Smooth muscle cell (in vitro differentiated cells): Measurements from ENCODE around the gene SLC5A3. TPM values are rescaled to one million over a fixed set of nuclear protein-coding genes. Genes with fewer than 3 reads are reported as not detected.

Experiments used
- DNase-seq: peaks from one replicate; lab custom pipeline; 2025; ENCODE audit not compliant: unreplicated experiment; lab: John Stamatoyannopoulos, UW
- H2AFZ ChIP-seq: fragments of 200-600 bp; sonication (generic); 2 replicates; pipeline ENCODE4 v1.6.0; 2016; ENCODE audit warnings: antibody characterized with exemption, low read depth, mild to moderate bottlenecking
- H3F3A ChIP-seq: fragments of 200-600 bp; sonication (generic); 2 replicates; pipeline ENCODE4 v1.6.0; 2017; ENCODE audit warnings: antibody characterized with exemption, low read depth
- H3K27ac ChIP-seq: fragments of 200-600 bp; sonication (generic); 2 replicates; pipeline ENCODE4 v1.5.1; 2016; ENCODE audit warnings: low read depth, mild to moderate bottlenecking
- H3K27me3 ChIP-seq: fragments of 200-600 bp; sonication (generic); 2 replicates; pipeline ENCODE4 v1.6.1; 2016; ENCODE audit warnings: low read depth, mild to moderate bottlenecking
- H3K36me3 ChIP-seq: fragments of 200-600 bp; sonication (generic); 2 replicates; pipeline ENCODE4 v1.5.1; 2016; ENCODE audit warnings: low read depth
- H3K4me1 ChIP-seq: fragments of 200-600 bp; sonication (generic); 2 replicates; pipeline ENCODE4 v1.5.1; 2016; ENCODE audit warnings: low read depth
- H3K4me2 ChIP-seq: fragments of 200-600 bp; sonication (generic); 2 replicates; pipeline ENCODE4 v1.6.0; 2016; ENCODE audit warnings: mild to moderate bottlenecking
- H3K4me3 ChIP-seq: fragments of 200-600 bp; sonication (generic); 2 replicates; pipeline ENCODE4 v1.5.1; 2016; ENCODE audit warnings: mild to moderate bottlenecking
- H3K79me2 ChIP-seq: fragments of 200-600 bp; sonication (generic); 2 replicates; pipeline ENCODE4 v1.6.0; 2016; ENCODE audit warnings: low read depth, mild to moderate bottlenecking
- H3K9ac ChIP-seq: fragments of 200-600 bp; sonication (generic); 2 replicates; pipeline ENCODE4 v1.6.0; 2016; ENCODE audit warnings: low read depth
- H3K9me3 ChIP-seq: fragments of 200-600 bp; sonication (generic); replicated peaks from 2 replicates; pipeline ENCODE4 v1.5.1; 2016; ENCODE audit warnings: low read depth
- H4K20me1 ChIP-seq: fragments of 200-600 bp; sonication (generic); 2 replicates; pipeline ENCODE4 v1.6.0; 2016; ENCODE audit warnings: low read depth
- CTCF ChIP-seq: fragments of 200-600 bp; sonication (generic); IDR thresholded peaks from 2 replicates; pipeline ENCODE4 v1.5.1; 2017; ENCODE audit warnings: borderline replicate concordance, mild to moderate bottlenecking, antibody characterized with exemption; ENCODE audit not compliant: insufficient read depth, poor library complexity, severe bottlenecking
- WGBS: methylation state at CpG from one replicate; pipeline ENCODE4 v1.1.7; 2016; ENCODE audit warnings: low lambda C conversion rate; 5-methylcytosine and 5-hydroxymethylcytosine counted together
- polyA plus RNA-seq: library from polyadenylated mRNA; unstranded; fragments of >200 nt; fragmentation: Nextera tagmentation; extraction: Ambion mirVana; gene quantifications from 2 replicates; pipeline ENCODE4 v1.2.1, GENCODE V29; 2016
- total RNA-seq: library from RNA; depleted of rRNA; stranded (reverse); fragments of >200 nt; gene quantifications from 2 replicates; pipeline ENCODE4 v1.2.3, GENCODE V29; 2014

The SLC5A3 gene
- total and polyA plus RNA-seq, 2 experiments from 2014 or later: 2.0 to 24.6 TPM

DNA sequence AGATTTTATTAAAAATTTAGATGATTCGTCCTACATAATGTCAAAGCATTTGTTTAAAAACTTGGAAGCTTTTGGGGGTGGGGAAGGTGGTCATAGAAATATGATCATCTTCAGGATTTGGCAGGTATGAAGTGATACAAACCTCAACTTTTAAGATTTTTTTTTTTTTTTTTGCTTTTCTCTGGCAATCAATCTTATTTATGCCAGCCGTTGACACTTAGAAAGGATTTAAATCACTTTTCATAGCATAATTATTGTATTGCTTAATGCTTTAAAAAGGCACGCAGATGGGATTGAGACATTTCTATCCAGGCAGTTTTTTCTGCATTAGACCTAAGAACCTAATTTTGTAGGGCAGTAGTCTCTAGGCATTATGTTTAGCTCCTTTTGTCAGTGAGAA lies 19.7 kb downstream of the SLC5A3 start:
- H2AFZ ChIP-seq: no peak overlapping the region
- H4K20me1 ChIP-seq: peaks cover 98% of the 10 kb centered on the region
- H3K79me2 ChIP-seq: peaks cover 85% of the 10 kb centered on the region
- no peak for DNase-seq
- H3K4me2 ChIP-seq: no peak overlapping the region
- H3K36me3 ChIP-seq: no peaks in the 10 kb centered on the region
- H3K4me3 ChIP-seq: no peak overlapping the region
- no peak overlapping the region for H3K27ac ChIP-seq
- H3F3A ChIP-seq: no peaks in the 10 kb centered on the region
- no peaks in the 10 kb centered on the region for H3K4me1 ChIP-seq
- H3K27me3 ChIP-seq: no peaks in the 10 kb centered on the region
- no peak for TF ChIP-seq CTCF
- H3K9me3 ChIP-seq: no peaks in the 10 kb centered on the region
- 91% methylated on average over 3 of the region's 3 CpGs for WGBS
- no peak overlapping the region for H3K9ac ChIP-seq

GRCh38 chr21:34094949-34095348 lies 21.6 kb downstream of the SLC5A3 start:
- Histone ChIP-seq H3F3A (no peaks in the 10 kb centered on the region), H3K27ac (no peak overlapping the region), H4K20me1 (peaks cover 98% of the 10 kb centered on the region), H3K4me2 (no peak overlapping the region), H3K4me1 (peaks cover 1% of the 10 kb centered on the region), H3K9ac (no peak overlapping the region), H2AFZ (no peak overlapping the region), H3K36me3 (no peaks in the 10 kb centered on the region), H3K79me2 (peaks cover 84% of the 10 kb centered on the region), H3K4me3 (no peak overlapping the region), H3K27me3 (no peaks in the 10 kb centered on the region), H3K9me3 (no peaks in the 10 kb centered on the region)
- WGBS: 98% methylated on average over 7 of the region's 7 CpGs
- TF ChIP-seq CTCF: no peak
- no peak for DNase-seq

GRCh38 chr21:34097442-34097841 lies 24.1 kb downstream of the SLC5A3 start:
- Histone ChIP-seq H3K4me3 (no peak overlapping the region), H3K9ac (no peak overlapping the region), H3K4me2 (no peak overlapping the region), H3K36me3 (no peaks in the 10 kb centered on the region), H3K9me3 (no peaks in the 10 kb centered on the region), H4K20me1 (peaks cover 98% of the 10 kb centered on the region), H3K27me3 (no peaks in the 10 kb centered on the region), H3K79me2 (peaks cover 84% of the 10 kb centered on the region), H3F3A (no peaks in the 10 kb centered on the region), H2AFZ (no peak overlapping the region), H3K27ac (no peak overlapping the region), H3K4me1 (peaks cover 25% of the 10 kb centered on the region)
- TF ChIP-seq CTCF: no peak
- WGBS: 99% methylated on average over 2 of the region's 2 CpGs
- DNase-seq: no peak

- Histone ChIP-seq H3K27ac (no peak overlapping the region), H3K36me3 (no peaks in the 10 kb centered on the region), H3K27me3 (no peaks in the 10 kb centered on the region), H2AFZ (no peak overlapping the region), H3F3A (no peaks in the 10 kb centered on the region), H4K20me1 (peaks cover 100% of the 10 kb centered on the region), H3K4me3 (no peak overlapping the region), H3K79me2 (peaks cover 92% of the 10 kb centered on the region), H3K9ac (no peak overlapping the region), H3K4me2 (no peak overlapping the region), H3K9me3 (no peaks in the 10 kb centered on the region), H3K4me1 (peaks cover 27% of the 10 kb centered on the region)
- DNase-seq: no peak
- WGBS: 96% methylated on average over 2 of the region's 2 CpGs
- TF ChIP-seq CTCF: no peak
These were observed 27.0 kb downstream of the SLC5A3 start for GRCh38 chr21:34100337-34100736.
